ENCODE data around the gene RELB.
"Not testable (repeated sequence)": the region's sequence is repeated elsewhere in the genome, so short reads cannot be mapped to it uniquely, and the experiment has no call there.

The RELB gene, protein sequence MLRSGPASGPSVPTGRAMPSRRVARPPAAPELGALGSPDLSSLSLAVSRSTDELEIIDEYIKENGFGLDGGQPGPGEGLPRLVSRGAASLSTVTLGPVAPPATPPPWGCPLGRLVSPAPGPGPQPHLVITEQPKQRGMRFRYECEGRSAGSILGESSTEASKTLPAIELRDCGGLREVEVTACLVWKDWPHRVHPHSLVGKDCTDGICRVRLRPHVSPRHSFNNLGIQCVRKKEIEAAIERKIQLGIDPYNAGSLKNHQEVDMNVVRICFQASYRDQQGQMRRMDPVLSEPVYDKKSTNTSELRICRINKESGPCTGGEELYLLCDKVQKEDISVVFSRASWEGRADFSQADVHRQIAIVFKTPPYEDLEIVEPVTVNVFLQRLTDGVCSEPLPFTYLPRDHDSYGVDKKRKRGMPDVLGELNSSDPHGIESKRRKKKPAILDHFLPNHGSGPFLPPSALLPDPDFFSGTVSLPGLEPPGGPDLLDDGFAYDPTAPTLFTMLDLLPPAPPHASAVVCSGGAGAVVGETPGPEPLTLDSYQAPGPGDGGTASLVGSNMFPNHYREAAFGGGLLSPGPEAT

DNA sequence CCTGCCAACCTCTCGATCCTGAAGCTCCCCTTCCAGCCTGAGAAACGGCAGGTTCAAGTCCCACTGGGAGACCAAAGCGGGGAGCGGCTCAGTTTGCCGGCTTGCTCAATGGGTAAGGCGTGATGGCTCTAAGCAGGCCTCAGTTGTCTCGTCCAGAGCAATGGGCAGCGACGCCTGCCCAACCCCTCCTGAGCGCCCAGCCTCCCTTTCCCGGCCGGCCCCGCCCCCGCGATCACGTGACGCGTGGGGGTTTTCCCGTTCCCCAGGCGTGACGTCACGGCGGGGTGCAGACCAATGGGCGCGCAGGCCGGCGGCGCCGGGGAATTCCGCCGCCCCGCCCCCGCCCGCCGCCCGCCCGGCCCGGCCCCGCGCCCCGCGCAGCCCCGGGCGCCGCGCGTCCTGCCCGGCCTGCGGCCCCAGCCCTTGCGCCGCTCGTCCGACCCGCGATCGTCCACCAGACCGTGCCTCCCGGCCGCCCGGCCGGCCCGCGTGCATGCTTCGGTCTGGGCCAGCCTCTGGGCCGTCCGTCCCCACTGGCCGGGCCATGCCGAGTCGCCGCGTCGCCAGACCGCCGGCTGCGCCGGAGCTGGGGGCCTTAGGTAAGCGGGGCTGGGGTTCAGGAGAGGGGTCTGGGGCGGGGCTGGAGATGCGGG, at the start of gene RELB:
TSS of gene RELB (plus strand) at position 378 of the 653 bp plus-strand sequence. CDS start at position 494, 116 bp downstream.
- DNase-seq (ENCODE audit: low read depth), result peak; percentile 92

- DNase-seq (ENCODE audit: low read depth), result no peak
These were observed 47.0 kb upstream of the RELB start for GRCh38 chr19:44954278-44954648.

DNA sequence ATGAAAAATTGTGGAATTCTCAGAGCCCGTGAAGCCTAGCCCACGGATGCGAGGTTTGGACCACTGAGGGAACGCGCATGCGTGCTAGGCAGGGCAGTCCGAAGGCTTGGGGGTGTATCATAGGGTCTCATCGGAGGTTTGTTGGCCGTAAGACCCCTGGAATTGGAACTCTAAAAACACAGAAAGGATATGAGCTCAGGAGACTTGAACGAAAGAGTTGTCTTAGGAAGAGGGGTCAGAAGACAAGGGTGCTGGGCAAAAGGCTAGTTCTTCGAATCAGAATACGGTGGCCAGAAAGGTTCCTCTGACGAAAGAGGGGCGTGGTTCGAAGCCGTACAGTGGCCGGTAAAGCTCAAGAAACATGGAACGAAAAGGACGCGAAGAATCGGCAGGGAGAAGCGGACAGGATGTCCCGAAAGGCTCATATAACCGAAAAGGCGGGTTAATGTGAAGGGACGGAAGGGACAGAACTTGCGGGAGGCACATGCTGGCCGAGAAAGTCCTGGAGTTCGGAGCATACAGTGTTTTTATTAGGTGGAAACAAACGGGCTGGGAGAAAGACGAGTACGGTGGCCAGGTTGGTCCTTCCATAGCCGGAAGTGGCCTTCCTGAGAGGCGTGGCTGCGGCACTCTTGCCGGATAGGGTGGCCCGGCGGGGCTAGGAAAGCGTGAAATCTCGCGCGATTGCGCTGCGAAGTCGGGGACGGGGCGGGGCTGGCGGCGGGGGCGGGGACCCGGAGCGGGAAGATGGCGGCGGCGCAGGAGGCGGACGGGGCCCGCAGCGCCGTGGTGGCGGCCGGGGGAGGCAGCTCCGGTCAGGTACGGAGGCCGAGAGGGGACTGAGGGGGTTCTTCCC, 46.4 kb upstream of the RELB start, which contains the start of gene CLPTM1:
TSS of gene CLPTM1 (plus strand) at position 732 of the 856 bp plus-strand sequence. CDS start at position 748, 16 bp downstream.
- DNase-seq (ENCODE audit: low read depth), result peak; percentile 95

DNA sequence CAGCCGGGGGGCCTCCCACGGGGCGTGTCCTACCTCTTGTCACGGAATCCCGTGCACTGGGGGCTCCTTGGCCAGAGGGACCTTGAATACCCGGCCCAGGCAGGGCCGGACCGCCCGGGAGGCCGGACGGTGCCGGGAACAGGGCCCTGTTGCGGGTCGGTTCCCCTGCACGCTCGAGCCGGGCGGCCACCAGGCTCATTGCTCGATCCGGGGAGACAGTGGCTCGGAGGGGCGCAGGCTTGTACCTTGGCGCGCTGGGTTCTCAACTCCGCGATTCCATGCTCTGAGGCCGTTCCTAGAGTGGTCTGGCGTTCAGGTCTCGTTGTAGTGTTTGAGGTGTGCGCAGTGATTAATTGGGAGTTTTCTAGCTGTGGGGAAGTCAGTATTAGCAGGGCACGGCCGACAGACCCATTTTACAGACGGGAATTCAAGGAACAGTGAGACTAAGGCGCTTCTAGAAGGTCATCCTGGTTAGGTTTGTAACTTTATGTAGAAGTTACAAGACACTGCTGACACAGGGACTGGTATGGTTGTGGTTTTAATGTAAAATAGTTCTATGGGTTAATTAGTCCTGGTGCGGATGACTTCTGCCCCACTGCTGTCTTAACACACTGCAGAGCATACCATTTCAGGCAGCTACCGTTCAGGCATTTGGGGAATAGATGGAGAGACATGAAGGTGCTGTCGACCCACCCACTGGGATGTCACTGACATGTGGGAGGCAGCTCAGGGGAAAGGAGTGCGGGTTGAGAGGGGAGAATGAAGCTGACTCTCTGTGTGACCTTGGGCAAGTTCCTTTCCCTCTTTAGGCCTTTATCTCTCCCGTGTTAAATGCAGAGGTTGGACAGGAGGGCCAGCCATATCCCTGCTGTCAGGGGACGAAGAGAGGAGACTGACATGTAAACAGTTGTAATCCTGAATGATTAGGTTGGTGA, 45.5 kb upstream of the RELB start:
- no peak for DNase-seq (ENCODE audit: low read depth)

GRCh38 chr19:44957526-44957925, 43.7 kb upstream of the RELB start:
- DNase-seq (ENCODE audit: low read depth), result no peak

DNA sequence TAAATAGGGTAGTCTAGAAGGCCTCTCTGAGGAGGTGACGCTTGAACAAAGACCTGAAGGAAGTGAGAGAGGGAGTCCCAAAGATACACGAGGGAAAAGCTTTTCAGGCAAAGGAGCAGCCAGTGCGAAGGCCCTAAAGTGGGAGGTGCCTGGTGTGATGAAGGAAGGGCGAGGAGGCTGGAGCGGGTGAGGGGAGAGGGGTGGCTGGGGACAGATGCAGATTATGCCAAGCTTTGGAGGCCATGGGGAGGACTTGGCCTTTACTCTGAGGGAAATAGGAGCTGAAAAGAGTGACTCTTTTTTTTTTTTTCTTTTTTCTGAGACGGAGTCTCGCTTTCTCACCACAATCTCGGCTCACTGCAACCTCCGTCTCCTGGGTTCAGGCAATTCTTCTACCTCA, 43.2 kb upstream of the RELB start:
- DNase-seq (ENCODE audit: low read depth), result no peak

- no peak for DNase-seq (ENCODE audit: low read depth)
These were observed 41.6 kb upstream of the RELB start for GRCh38 chr19:44959691-44960090.

DNA sequence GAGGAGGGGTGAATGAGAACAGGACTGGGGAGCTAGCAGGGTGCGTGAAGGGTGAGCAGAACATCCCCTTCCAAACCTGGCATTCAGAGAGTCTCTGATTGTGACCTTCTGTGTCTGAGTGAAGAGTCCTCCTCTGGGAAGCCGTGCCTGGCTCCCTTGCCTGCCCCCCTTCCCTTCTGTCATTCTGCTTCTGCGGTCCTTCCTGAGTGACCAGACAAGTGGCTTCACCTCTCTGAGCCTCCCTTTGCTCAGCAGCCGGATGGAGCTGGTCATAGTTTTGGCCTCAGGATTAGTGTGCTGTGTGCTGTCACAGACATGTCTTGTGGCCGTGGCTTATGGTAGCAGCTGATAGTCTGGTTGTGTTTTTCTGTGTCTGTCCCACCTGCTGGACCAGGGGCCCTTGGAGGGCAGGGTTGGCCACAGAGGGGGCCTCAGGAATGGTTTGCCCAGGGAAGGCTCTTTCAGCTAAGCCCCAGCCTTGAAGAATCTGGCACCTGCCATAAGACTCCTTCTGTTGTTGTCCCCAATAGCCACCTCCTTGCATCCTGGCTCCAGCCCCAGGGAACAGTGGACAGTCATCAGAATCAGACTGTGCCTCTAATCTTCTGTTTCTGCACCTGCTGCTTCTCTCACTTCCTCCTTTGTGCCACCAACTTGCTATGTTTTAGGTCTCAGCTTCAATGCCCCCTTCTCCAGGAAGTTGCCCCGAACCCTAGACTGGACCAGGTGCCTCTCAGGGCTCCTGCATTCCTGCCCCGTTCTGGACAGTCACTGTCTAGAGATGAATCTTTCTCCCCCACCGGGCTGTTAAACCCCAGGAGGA, 40.1 kb upstream of the RELB start:
- DNase-seq (ENCODE audit: low read depth), result no peak

DNA sequence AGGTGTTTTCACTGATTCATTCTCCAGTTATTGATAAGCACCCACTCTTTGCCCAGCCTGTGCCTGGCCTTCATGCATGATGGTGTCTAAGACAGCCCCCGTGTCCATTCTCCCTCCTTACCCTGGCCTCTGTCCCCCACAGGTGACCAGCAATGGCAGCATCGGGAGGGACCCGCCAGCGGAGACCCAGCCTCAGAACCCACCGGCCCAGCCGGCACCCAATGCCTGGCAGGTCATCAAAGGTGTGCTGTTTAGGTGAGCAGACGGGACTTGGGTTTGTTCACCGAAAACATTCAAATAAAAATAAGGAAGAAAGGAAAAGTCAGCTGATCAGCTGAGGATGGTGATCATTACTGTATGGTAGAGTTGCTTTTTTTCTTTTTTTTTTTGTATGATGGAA, 39.4 kb upstream of the RELB start:
- no peak for DNase-seq (ENCODE audit: low read depth)

GRCh38 chr19:44968118-44968517, 33.1 kb upstream of the RELB start:
- no peak for DNase-seq (ENCODE audit: low read depth)

GRCh38 chr19:44968670-44969069, 32.6 kb upstream of the RELB start:
- DNase-seq (ENCODE audit: low read depth), result no peak

DNA sequence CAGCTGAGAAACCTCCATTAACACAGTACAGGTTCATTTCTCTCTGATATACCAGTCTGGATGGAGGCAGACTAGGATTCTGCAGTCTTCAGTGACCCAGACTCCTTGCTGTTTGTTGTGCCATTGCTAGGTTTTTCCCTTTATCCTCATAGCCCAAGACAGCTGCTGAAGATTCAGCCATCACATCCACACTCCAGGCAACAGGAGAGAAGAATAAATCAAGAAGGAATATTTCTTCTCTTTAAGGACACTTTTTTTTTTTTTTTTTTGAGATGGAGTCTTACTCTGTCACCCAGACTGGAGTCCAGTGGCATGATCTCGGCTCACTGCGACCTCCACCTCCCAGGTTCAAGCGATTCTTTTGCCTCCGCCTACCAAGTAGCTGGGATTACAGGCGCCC, 31.8 kb upstream of the RELB start:
- no peak for DNase-seq (ENCODE audit: low read depth)

DNA sequence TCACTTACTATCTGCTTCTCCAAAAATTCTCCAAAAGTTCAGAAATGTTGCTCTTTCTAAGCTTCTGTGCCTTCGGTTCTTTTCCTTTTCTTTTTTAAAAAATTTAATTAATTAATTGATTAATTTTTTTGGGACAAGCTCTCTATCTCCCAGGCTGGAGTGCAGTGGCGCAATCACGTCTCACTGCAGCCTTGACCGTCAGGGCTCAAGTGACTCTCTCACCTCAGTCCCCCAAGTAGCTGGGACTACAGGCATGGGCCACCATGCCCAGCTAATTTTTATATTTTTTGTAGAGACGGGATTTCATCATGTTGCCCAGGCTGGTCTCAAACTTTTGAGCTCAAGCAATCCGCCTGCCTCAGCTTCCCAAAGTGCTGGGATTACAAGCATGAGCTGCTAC, 29.8 kb upstream of the RELB start:
- DNase-seq (ENCODE audit: low read depth), result not testable (repeated sequence)

DNA sequence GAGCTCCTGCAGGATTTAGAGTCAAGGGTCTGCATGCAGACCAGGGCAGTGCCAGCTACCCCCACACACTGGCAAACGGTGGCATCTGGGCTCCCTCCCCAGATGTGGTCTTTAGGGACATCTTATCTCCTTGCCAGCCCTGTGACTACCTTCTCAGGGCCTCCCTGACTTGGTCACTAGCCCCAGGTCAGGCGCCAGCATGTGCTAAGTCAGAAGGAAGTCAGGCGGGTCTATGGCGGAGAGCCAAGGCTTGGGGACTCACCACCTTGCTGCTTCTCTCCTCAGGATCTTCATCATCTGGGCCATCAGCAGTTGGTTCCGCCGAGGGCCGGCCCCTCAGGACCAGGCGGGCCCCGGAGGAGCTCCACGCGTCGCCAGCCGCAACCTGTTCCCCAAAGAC, 28.5 kb upstream of the RELB start:
- no peak for DNase-seq (ENCODE audit: low read depth)

DNA sequence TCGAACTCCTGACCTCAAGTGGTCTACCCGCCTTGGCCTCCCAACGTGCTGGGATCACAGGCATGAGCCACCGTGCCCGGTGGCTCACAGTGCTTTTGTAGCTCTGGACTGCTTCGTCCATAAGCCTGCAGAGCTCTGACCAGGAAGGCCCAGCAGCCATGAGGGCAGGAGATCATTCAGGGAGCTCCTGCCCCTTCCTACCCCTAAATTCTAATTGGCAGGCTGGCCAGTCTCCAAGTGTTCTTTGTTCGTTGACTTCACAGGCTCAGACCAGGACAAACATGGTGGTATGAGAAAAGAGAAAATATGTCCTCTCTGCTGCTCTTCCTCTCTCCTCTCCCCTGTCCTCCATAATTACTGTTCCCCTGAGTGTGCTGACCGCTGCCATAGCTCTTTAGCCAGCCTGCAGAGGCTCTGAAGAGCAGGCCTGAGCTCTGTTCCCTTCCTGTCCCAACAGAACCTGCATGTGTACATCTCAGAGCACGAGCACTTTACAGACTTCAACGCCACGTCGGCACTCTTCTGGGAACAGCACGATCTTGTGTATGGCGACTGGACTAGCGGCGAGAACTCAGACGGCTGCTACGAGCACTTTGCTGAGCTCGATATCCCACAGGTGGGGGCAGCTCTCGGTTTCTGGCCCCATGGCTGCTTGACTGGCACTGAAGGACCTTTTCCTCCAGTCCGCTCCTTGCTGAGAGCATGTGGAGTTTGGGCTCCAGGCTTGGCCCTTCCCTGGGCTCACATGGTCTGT, 27.1 kb upstream of the RELB start:
- DNase-seq (ENCODE audit: low read depth), result no peak

DNA sequence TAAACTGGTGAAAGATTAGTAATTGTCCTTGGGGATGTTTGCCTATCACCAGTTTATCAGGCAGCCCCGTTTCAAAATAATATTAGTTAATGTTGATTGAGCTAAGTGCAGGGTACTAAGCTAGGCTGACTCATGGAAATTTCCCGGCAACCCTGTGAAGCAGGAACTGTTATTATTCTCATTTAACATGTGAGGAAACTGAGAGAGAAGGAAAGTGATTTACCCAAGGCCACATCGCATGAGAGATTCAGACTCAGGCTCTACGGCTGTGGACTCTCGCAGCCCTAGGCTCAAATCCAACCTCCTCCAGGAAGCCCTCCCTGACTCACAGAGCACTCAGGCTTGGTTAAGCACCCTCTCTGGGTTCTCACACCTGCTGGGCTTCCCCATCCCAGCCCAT, 26.4 kb upstream of the RELB start:
- DNase-seq (ENCODE audit: low read depth), result no peak

DNA sequence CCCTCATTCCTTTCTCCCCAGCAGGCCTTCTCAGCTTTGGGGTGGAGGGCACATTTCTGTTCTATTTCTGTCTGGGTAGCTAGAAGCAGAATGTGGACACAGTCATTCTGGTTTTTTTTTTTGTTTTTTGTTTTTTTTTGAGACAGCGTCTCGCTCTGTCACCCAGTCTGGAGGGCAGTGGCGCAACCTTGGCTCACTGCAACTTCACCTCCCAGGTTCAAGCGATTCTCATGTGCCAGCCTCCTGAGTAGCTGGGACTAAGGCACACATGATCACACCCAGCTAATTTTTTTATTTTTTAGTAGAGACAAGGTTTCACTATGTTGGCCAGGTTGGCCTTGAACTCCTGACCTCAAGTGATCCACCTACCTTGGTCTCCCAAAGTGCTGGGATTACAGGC, 25.8 kb upstream of the RELB start:
- DNase-seq (ENCODE audit: low read depth), result no peak

GRCh38 chr19:44984005-44984404, 17.3 kb upstream of the RELB start:
- no peak for DNase-seq (ENCODE audit: low read depth)

GRCh38 chr19:44985445-44985844, 15.8 kb upstream of the RELB start:
- DNase-seq (ENCODE audit: low read depth), result no peak

DNA sequence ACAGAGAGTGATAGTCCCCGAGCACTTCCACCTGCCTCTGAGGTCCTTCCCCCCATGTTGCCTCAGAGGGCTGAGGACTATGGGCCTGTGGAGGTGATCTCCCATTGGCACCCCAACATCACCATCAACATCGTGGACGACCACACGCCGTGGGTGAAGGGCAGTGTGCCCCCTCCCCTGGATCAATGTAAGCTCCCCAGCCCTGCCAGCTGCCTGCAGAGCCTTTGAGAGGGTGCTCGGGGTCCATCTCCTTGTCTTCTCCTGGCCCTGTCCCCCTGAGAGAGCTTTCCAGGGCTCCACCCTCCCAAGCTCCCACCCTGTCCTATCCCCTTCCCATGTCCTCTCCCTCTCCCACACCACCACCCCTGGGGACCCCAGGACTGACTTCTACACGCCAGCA, 14.9 kb upstream of the RELB start:
- DNase-seq (ENCODE audit: low read depth), result no peak

All from stimulated activated CD8-positive, alpha-beta memory T cell treated with anti-CD3 and anti-CD28 coated beads, Interleukin-15, amount 100 ng/mL, for 1 hour (primary cell).